GM21390 (cell line): Measurements from ENCODE around the gene TECR.
A peak's percentile ranks its signal among the peaks of the same experiment; 100 is the strongest.
"Not testable (repeated sequence)": the region's sequence is repeated elsewhere in the genome, so short reads cannot be mapped to it uniquely, and the experiment has no call there.

ENCODE experiments used
- ATAC-seq: cut with Tn5 transposase; IDR thresholded peaks from one replicate; pipeline ENCODE4 v1.9.1; 2021; ENCODE audit not compliant: unreplicated experiment

Gene TECR

GRCh38 chr19:14529254-14530004 lies at the start of gene TECR:
Gene TECR (plus strand): TSS chr19:14529594. CDS start chr19:14529697, 103 bp downstream.
- peak; percentile 93 for ATAC-seq

DNA sequence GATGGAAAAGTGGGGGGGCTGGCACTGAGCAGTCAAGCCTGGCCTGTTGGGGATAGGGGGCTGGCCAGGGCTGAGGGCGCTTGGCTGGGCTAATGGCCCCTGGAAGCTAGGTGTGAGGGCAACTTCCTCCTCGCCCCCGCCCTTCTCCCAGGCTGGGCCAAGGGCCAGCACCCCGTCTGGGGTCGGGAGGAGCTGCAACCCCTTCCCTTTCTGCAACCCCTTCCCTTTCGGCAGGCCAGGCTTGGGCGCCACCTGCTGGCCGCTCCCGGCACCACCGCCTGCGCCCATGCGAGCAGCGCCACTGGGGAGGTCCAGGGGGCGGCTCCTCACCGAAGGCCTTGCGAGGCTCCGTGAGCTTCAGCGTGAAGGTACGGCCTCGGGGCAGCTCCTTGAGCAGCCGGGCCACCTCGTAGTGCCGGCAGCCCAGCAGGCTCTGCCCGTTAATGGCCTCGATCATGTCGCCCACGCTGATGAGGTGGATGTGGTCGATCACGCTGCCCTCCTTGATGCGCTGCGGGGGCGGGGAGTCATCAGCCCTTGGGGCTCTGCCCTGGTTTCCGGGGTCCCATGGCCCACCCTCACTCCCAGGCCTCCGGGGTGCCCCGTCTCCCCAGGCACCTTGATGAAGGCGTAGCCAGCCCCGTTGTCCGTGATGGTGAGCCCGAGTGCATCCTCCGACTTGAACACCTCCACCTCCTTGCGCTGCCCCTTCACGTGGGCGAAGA lies 49.3 kb upstream of the TECR start:
- no peak for ATAC-seq

GRCh38 chr19:14480700-14481079 lies 48.7 kb upstream of the TECR start:
- ATAC-seq: no peak

GRCh38 chr19:14482172-14482941 lies 47.0 kb upstream of the TECR start:
- no peak for ATAC-seq

- ATAC-seq: no peak
These were observed 41.8 kb upstream of the TECR start for GRCh38 chr19:14487370-14488125.

DNA sequence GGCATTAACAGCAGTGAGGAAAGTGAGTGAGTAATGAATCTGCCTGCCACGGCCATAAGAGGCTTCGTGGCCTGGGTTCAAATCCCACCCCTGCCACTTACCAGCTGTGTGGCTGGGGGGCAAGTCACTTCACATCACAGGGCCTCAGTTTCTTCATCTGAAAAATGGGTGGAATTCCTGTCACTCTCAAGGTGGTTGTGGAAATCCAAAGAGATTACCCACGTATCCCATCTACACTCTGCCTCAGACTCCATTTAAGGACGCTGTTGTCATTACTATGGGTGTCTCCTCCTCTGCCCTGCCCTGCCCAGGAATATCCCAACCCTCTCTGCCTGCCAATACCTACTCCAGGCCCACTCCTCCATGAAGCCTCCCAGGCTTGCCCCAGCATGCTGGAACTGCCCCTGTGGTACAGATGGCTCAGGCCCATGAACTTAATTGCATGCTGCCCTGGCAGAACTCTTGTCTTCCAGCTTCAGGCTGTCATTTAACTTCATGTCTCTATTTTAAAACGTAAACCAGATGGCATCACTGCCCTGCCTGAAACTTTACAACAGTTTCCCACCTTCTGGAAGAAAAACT lies 36.5 kb upstream of the TECR start:
- no peak for ATAC-seq

- no peak for ATAC-seq
These were observed 35.0 kb upstream of the TECR start for GRCh38 chr19:14494411-14494810.

GRCh38 chr19:14494910-14495671 lies 34.3 kb upstream of the TECR start:
- ATAC-seq: no peak

DNA sequence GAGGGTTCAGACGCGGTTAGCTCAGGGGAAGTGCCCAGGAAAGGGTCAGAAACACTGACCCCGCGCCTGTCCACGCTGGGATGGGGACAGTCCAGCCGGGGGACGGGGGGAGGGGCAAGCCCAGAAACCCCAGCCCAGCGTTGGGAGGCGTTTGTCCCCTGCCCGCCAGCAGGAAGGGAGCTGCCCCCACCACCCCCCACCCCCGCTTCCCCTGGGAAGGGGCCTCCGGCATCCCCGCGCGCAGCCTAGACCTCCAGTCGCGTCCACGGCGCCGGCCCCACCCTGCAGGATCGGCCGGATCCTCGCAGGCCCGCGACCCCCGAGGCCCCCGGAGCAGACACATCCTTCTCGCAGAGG lies 33.7 kb upstream of the TECR start:
- ATAC-seq: no peak

- ATAC-seq: no peak
These were observed 33.2 kb upstream of the TECR start, which contains the start of gene GIPC1 for GRCh38 chr19:14496029-14496833. Gene GIPC1 (minus strand): TSS chr19:14496127. CDS start chr19:14482976, 13,151 bp downstream.

DNA sequence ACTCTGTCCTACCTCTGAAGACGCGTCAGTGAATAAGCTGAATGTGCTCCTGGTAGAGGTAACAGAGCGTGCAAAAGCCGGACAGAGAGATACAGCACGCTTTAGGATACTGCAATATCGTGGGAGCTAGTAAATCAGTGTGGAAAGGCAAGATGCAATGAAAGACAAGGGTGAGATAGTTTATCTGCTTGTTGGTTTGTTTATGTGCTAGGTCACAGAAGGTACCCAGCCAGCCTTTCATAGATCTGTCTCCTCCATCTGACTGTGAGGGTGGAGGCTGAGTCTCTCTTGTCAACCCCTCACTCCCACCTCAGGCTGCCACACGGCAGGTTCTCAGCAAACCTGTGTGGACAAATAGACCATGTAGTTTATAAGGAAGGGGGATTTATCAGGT lies 32.6 kb upstream of the TECR start:
- no peak for ATAC-seq

DNA sequence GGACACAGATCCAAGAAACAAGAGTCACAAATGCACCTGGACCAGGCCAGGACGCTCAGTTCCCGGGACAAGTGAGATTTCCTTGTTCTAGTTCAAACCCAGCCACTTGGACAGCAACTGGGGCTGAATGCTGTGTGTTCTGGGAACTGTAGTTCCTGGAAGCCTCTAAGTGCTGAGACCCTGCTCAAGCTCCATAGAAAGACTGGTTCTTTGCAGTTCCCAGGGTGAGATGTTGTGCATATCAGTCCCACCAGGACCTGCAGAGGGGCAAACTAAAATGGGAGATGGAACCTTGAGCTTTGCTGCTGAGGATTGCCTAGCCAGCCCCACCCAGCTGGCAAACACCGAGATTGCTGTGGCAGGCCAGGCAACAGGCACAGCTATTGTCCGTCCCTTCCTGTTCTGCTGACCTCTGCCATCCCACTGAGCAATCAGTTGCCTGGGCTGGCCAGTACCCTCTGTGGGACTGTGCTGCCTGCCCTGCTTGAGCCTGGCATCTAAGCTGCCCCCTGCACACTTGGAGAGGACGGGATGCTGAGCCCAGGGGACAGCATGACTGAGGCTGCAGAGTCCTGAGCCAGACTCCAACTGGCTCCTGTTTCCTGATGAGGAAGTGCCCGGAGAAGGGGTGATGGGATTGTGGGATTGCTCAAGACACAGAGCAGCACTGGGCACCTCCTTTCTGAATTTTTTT lies 32.0 kb upstream of the TECR start:
- ATAC-seq: no peak

- ATAC-seq: no peak
These were observed 26.9 kb upstream of the TECR start for GRCh38 chr19:14502334-14503092.

DNA sequence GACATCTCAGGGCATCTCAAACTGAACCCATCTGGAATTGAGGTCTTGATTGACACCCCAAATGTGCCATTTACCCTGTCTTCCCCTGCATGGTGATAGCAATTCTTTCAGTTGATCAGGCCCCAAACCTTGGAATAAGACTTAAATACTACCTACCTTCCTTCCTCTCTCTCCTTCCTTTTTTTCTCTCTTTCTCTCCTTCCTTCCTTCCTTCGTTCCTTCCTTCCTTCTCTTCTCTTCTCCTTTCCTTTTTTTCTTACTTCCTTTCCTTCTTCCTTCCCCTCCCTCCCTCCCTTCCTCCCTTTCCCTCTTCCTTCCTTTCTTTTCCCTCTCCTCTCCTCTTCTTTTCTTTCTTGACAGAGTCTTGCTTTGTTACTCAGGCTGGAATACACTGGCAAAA lies 26.1 kb upstream of the TECR start:
- ATAC-seq: no peak

DNA sequence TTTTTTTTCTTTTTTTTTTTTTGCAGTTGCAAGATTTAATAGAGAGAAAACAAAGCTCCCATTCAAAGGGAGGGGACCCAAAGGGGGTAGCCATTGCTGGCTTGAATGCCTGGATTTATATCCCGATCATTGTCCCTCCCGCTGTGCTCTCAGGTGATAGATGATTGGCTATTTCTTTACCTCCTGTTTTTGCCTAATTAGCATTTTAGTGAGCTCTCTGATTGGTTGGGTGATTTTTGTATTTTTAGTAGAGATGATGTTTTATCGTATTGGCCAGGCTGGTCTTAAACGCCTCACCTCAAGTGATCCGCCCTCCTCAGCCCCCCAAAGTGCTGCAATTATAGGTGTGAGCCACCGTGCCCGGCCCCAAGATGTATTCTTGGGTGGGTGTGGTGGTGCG lies 24.8 kb upstream of the TECR start:
- ATAC-seq: not testable (repeated sequence)

DNA sequence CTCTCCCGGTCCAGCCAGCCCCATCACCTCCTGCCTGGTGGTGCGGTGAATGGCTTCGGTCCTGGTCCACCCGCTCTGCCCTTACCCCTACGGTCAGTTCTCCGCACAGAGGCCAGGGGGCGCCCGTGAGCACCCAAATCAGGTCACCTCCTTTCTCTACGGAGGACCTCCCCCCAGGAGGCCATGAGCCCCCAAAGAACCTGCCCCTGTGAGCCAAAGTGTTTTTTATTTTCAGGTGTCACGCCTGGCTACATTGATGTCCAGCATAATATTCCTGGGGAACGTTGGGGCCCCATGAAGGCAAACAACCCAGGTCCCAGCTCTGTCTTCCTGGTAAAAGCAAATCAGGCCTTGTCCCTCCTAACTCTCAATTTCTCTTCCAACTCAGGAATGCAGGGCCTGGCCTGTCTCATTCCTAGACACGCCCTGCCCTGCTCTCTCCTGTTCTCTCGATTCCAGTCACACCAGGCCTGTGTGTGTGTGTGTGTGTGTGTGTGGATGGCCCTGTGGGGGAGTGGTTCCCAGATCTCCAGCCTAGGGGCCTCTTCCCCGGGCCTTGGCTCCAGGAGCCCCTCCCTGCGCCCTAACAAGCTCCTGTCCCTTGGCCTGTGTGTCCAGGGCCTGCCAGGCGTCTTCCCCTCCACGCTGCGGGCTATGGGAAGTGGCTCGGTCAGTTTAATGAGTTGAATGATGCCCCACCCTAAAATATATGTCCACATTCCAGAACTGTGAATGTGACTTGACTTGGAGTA lies 23.7 kb upstream of the TECR start:
- ATAC-seq: no peak
